ENCODE data around the gene CEACAM6.
"Not testable (repeated sequence)": the region's sequence is repeated elsewhere in the genome, so short reads cannot be mapped to it uniquely, and the experiment has no call there.

Gene CEACAM6

DNA sequence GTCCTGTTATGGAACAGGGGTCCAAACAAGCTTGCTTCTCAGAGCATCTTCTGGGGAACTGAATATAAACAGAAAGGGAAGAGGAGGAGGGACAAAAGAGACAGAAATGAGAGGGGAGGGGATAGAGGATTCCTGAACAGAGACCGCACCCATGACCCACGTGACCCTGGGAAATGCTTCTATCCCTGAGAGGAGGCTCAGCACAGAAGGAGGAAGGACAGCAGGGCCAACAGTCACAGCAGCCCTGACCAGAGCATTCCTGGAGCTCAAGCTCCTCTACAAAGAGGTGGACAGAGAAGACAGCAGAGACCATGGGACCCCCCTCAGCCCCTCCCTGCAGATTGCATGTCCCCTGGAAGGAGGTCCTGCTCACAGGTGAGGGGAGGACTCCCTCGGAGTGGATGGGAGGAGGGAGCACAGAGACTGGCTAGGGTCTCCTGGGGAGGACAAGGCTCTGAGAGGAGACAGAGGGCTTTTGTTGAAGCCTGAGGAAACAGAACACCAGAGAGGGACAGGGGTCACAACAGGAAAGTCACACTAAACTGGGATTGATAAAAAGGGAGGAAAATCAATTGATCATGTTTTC, at the start of gene CEACAM6:
TSS of gene CEACAM6 (plus strand) at position 203 of the 586 bp plus-strand sequence. CDS start at position 312, 109 bp downstream.
- no peak for DNase-seq

DNA sequence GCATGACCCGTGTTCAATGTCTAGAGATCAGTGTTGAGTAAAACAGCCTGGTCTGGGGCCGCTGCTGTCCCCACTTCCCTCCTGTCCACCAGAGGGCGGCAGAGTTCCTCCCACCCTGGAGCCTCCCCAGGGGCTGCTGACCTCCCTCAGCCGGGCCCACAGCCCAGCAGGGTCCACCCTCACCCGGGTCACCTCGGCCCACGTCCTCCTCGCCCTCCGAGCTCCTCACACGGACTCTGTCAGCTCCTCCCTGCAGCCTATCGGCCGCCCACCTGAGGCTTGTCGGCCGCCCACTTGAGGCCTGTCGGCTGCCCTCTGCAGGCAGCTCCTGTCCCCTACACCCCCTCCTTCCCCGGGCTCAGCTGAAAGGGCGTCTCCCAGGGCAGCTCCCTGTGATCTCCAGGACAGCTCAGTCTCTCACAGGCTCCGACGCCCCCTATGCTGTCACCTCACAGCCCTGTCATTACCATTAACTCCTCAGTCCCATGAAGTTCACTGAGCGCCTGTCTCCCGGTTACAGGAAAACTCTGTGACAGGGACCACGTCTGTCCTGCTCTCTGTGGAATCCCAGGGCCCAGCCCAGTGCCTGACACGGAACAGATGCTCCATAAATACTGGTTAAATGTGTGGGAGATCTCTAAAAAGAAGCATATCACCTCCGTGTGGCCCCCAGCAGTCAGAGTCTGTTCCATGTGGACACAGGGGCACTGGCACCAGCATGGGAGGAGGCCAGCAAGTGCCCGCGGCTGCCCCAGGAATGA, 48.4 kb upstream of the CEACAM6 start:
- DNase-seq: no peak

DNA sequence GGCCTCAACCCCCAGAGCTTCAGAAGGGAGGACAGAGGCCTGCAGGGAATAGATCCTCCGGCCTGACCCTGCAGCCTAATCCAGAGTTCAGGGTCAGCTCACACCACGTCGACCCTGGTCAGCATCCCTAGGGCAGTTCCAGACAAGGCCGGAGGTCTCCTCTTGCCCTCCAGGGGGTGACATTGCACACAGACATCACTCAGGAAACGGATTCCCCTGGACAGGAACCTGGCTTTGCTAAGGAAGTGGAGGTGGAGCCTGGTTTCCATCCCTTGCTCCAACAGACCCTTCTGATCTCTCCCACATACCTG, 47.9 kb upstream of the CEACAM6 start:
- no peak for DNase-seq

DNA sequence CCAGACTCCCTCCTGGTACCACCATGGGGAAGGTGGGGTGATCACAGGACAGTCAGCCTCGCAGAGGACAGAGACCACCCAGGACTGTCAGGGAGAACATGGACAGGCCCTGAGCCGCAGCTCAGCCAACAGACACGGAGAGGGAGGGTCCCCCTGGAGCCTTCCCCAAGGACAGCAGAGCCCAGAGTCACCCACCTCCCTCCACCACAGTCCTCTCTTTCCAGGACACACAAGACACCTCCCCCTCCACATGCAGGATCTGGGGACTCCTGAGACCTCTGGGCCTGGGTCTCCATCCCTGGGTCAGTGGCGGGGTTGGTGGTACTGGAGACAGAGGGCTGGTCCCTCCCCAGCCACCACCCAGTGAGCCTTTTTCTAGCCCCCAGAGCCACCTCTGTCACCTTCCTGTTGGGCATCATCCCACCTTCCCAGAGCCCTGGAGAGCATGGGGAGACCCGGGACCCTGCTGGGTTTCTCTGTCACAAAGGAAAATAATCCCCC, 47.4 kb upstream of the CEACAM6 start:
- no peak for DNase-seq

DNA sequence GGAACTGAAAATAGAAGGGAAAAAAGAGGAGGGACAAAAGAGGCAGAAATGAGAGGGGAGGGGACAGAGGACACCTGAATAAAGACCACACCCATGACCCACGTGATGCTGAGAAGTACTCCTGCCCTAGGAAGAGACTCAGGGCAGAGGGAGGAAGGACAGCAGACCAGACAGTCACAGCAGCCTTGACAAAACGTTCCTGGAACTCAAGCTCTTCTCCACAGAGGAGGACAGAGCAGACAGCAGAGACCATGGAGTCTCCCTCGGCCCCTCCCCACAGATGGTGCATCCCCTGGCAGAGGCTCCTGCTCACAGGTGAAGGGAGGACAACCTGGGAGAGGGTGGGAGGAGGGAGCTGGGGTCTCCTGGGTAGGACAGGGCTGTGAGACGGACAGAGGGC, 46.8 kb upstream of the CEACAM6 start, which contains the start of gene CEACAM5:
TSS of gene CEACAM5 (plus strand) at position 146 of the 400 bp plus-strand sequence. CDS start at position 252, 106 bp downstream.
- no peak for DNase-seq

DNA sequence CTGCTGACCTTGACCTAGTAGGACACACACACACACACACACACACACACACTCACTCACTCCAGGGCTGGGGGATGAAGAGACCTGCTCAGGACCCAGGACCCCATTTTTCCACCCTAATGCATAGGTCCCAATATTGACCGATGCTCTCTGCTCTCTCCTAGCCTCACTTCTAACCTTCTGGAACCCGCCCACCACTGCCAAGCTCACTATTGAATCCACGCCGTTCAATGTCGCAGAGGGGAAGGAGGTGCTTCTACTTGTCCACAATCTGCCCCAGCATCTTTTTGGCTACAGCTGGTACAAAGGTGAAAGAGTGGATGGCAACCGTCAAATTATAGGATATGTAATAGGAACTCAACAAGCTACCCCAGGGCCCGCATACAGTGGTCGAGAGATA, 45.8 kb upstream of the CEACAM6 start:
- DNase-seq: not testable (repeated sequence)

DNA sequence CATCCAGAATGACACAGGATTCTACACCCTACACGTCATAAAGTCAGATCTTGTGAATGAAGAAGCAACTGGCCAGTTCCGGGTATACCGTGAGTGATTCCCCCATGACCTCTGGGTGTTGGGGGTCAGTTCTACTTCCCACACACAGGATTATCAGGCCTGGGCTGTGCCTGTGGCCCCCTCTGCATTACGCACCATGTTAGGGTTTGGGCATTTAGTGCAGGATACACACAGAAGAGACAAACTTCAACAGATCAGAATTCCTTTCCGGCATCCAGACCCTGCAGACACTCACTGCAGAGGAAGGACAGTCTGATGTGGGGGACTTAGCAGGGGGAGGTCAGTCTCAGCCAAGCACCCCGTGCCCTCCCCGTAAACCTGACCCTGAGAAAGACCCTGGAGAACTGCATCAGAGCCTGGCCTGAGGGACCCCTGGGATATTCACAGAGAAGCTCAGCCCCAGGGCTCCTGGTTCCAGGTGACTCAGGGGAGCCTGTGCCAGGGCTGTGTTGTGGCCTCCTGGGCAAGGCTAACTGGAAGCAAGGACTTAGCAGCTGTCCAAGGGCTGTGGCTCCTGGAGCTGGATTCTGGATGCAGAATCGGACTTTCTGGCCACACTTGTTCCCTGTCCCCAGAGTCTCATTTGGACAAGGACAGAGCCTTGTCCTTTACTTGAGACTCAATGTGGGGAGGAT, 45.2 kb upstream of the CEACAM6 start:
- no peak for DNase-seq

DNA sequence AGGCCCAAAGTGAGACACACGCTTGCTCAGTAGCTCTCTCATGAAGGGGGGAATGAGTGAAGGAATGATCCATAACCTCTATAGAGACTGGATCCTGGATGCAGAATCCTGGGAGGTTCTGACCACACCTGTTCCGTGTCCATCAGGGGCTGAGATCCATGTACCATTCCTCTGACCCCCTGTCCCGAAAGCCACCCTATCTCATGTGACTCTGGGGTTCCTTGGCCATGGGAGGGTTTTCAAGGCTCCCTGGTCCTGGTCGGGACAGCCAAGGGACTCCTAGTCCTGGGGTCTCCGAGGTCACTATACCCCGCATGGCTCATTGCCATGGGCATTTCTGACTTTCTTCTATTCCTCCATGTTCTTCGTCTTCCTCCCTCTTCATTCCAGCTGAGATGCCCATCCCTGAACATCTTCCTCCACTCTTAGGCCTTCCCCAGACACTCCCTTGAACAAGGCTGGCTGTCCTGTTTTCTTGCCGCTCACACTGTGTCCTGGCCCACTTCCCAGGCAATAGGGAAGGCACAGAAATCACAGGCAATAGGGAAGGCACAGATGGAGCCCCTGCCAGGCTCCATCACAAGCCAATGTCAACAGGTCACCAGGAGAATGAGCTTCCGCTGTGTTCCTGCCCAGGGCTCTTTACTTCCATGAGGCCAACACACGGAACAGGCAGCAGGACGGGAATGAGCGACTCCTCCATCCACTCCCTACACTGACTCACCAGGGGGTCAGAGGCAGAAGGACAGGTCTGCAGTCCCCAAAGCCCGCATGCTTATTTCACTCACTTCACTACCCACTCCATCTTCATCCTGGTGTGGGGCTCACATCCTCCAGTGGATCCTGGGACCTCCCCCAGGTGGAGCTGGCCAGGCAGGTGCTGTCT, 43.7 kb upstream of the CEACAM6 start:
- DNase-seq: no peak

DNA sequence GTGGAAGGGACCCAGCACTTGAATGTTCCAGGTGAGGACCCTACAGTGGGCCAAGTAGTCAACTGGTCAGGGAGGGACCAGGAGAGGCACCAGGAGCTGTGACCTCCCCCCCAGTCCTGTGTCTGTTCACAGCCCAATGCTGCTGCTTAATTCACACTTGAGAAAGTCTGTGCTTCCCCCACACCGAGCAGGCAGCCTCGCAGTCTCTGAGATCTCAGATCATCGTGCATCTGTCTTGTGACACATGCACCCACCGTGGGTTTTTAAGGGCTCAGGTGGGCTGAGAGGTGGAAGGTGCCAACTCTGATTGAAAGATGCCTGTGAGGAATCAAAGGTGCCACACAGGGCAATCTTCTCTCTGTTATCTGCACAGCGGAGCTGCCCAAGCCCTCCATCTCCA, 40.7 kb upstream of the CEACAM6 start:
- DNase-seq: no peak

DNA sequence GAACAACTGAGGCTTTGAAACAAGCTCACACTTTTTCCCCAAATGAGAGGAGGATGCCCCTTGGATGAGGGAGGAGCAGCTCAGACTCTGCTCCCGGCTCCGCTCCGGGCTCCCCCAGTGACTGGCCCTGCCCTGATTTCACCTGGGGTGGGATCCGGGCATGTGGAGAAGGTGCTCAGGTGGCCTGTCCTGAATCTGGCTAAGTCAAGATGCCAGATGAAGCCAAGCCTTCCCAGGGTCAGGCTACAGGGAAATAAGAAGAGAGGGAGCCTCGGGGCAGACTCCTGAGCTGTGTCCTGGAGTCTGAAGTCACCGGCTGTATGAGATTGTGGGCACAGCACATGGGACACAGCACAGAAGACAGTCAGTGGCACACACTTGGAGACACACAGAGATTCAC, 36.6 kb upstream of the CEACAM6 start:
- DNase-seq: no peak

DNA sequence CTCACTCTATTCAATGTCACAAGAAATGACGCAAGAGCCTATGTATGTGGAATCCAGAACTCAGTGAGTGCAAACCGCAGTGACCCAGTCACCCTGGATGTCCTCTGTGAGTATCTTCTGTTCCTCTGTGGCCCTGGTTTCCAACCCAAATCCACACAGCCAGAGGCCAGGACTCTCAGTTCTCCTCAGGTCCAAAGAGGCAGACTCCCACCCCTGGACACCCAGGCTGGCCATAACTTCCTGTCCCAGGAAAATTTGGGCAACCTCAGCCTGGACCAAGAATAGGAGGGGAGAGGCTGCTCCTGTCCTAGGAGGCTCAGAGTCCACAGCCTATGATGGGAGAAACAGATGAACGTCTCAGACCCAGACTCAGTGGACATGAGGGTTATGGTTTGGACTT, 35.2 kb upstream of the CEACAM6 start:
- DNase-seq: no peak

DNA sequence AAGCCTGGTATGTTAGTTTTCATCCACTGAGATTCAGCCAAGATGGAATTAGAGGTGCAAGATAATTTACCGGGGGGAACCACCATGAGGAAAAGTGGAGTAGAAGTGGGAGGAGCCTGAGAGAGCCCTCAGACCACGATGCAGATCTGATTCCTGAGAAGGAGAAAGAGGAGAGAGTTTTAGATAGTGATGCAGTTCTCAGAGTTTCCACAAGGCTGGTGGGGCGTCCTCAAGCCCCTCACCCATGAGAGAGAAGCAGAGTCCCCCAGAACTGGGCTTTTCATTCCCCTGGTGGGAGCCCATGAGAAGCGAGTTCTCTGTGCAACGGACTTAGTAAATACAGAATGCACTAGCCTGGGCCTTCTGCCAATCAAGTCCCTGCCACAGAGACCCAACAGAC, 28.8 kb upstream of the CEACAM6 start:
- DNase-seq: no peak

DNA sequence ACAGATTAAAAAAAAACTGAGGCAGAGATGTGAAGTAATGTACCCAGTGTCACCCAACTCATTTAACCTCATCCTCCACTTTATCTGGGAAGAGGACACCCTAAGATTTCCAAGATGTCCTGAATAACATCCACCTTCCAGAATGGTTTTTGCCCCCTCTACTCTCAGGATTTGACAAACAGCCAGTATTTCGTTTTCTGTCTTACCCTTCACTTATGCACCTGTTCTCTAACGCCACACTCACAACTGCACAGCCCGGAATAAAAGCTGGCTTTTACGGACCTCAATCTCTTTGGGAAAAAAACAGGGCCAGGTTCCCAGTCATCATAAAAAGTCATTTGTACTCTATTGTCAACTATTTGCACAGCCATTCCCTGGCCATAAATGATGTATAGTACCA, 21.2 kb upstream of the CEACAM6 start:
- DNase-seq: no peak

DNA sequence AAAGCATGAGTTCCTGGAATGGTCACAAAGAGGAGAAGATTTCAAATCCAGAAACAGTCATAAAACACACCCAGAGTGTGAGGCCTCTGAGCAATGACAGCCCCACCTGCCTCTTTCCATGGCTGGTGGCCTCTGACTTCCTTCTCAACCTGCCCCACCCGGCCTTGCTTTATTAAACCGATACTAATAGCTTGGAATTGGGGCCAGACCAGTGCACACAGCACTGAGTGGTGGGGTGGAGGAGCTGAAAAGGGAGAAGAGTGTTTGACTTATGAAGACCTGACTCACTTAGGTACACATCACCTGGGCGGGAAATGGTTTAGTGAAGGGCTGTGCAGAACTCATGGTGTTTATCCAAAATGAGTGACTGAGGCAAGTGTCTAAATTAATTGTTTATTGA, 20.7 kb upstream of the CEACAM6 start:
- DNase-seq: no peak

DNA sequence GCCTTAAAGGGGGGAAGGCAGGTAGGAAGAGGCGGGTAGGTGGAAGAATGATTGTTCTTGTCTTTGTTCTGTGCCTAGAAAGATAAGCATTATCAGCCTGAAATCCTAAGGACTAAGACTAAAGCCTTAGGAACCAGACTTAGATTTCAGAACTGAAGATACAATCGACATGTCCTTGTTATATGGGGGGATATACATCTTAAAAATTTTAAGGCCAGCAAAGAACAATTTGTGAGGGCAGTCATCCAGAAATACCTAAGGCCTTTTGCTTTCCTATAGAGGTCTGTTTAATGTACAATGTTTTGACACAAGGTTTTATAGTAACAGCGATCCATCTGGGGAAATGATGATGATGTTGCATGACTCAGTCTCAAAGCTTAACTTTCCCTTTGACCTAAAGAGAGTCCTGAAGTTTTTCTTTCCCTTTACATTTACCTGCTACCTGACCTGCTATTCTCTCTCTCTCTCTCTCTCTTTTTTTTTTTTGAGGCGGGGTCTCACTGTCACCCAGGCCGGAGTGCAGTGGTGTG, 20.2 kb upstream of the CEACAM6 start:
- no peak for DNase-seq

DNA sequence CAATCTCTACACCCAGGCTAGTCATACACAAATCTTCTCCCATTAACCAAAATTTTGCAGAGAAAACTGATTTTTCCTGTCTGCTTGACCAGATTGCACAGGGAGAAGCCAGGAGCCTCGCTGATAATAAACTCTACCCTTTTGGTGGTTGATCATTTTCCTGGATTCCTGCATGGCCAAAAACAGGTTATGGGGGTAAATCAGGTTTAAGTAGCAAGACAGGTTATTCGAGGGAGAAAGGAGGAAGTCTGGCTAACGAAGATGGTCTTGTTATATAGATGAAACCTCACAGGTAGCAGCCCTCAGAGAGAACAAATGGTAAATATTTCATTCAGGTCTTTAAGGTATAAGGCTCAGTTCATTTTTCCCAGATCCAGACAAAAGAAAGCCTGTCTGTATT, 16.0 kb upstream of the CEACAM6 start:
- no peak for DNase-seq

DNA sequence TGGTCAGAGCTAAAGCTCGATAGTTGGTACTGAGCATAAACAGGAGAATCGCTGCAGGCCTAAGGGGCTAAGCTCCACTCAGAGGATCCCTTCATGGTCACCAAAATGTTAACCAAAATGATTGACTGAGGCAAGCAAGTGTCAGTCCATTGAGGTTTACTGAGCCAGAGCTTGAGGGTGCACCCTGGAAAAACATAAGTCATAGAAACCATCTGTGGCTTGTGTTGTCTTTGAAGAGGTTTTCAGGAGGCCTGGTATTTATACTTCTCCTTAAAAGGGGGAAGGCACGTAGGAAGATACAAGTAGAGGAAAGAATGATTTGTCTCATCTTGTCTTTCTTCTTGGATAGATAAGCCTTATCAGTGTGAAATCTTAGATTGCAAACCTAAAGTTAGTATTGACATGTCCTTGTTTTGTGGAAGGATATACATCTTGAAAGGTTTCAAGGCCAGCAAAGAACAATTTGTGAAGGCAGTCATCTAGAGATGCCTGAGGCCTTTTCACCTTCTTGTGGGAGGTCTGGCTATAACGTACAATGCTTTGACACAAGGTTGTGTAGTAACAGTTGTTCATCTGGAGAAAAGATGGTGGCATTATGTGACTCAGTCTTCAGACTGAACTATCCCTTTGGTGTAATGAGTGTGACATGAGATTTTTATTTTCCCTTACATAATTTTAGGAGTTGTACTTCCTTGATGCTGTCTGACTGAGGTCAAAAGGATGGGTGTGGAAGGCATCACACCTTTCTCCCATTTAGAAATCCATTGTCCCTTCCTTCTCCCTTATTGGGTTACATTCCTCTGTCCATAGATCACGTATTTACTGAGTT, 14.7 kb upstream of the CEACAM6 start:
- DNase-seq: no peak

DNA sequence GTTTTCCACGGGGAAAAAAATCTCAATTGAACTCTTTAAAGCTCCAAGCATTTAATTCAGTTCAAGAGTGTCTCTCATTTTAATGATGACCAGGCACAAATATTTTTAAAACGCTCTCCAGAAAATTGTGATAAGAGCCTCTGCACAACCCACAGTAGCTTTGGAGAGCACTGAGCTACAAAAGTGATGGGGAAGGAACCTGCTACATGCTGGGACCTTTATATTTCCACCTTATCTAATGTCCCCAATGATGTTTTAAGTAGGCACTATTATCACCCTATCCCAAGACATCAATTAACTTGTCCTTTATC, 14.1 kb upstream of the CEACAM6 start:
- DNase-seq: no peak

DNA sequence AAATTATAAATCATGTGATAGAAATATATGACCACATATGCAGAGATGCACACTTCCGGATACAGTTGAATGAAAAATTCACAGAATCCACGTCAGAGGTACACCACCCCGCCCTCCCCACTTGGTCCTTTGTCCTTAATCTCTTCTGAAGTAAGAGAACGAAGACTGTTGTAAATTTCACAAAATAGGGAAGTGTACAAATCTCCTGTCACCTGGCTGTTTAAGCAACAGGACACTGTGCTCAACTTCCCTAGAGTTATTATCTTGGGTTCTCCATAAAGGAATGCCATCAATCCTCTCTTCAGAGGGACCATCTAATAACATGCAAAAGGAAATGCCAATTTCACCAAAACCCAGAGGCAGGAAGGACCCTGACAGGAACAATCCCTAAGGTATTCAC, 10.5 kb upstream of the CEACAM6 start:
- no peak for DNase-seq

DNA sequence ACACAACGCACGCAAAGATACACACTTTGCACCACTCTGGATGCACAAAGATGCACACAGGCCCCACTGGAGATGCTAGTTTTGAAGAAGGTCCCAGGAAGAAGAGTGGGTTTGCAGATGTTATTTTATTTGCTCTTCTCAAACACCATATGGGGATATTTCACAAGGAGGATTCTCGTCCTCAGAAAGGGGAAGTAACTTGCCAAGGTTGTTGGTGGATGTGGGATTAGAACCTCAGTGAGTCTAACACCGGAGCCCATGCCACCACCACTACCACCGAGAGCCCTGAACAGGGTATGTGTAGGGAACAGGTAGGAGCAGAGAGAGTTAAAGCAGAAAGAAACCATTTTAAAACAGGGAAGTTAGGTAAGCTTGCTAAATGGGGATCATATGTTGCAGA, 9.6 kb upstream of the CEACAM6 start:
- no peak for DNase-seq

DNA sequence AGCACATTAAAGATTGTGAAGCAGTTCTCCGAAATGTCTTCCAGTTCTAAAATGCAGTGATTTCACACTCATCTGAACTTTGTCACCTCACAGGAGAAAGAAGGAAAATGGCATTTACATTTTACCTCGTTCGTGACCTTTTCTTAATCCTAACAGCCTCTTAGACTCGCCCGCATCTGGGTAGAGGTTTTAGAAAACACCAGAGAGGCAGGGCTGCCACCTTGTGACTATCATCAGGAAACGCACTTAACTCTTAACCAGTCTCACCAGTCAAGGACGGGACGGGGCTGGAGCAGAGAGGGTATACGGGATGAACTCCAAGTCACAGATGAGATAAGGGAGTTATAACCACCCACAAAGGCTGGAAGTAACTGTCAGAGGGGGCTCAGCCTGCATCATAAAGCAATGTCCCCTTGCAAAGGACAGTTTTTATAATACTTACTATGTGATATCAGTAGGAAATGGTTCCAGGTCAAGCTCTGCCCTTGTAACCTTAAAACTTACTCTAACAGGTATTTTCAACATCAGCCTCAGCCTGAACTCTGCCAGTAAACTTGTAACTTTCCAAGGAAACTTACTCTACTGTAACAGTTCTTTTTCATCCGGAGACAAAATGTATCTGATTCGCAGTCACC, 8.6 kb upstream of the CEACAM6 start:
- DNase-seq: no peak

DNA sequence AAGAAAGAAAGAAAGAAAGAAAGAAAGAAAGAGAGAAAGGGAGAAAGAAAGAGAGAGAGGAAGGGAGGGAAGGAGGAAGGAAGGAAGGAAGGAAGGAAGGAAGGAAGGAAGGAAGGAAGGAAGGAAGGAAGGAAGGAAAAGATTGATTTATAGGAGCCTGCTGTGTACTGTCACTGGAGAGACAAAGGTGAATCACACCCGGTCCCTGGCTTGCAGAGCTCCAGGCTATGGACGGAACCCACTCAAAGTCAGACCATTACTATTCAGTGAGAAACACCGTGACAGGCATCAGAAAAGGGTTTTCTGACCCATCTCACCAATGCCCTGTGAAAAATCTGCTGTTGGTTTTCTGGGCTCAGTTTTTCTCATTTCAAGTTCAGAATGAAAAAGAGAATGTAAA, 7.3 kb upstream of the CEACAM6 start:
- no peak for DNase-seq
